Large intestine (tissue), 3 donors: ENCODE measurements around the gene CCDC144A. TPM values are rescaled to one million over a fixed set of nuclear protein-coding genes. Genes with fewer than 3 reads are reported as not detected.
"Not testable (repeated sequence)": the region's sequence is repeated elsewhere in the genome, so short reads cannot be mapped to it uniquely, and the experiment has no call there.

Experiments used
- DNase-seq, 2 donors: peaks; one replicate each; pipeline versions ENCODE4 v3.0.0 to v3.0.0-alpha.2; 2013
- H3K27ac ChIP-seq: one replicate; pipeline ENCODE4 v1.5.1; 2013; ENCODE audit warnings: low read length
- H3K27me3 ChIP-seq: 2 replicates; pipeline ENCODE4 v1.6.1; 2013; ENCODE audit warnings: low read length; ENCODE audit not compliant: control insufficient read depth, insufficient read depth
- H3K36me3 ChIP-seq: 2 replicates; pipeline ENCODE4 v1.6.1; 2013; ENCODE audit warnings: low read length; ENCODE audit not compliant: control insufficient read depth, insufficient read depth
- H3K4me1 ChIP-seq: one replicate; pipeline ENCODE4 v1.6.1; 2013; ENCODE audit warnings: low read length; ENCODE audit not compliant: control insufficient read depth, insufficient read depth
- H3K4me3 ChIP-seq: one replicate; pipeline ENCODE4 v1.5.1; 2013; ENCODE audit warnings: low read length
- H3K9me3 ChIP-seq: one replicate; pipeline ENCODE4 v1.6.1; 2013; ENCODE audit warnings: mild to moderate bottlenecking, low read depth, low read length, moderate library complexity; ENCODE audit not compliant: control insufficient read depth
- WGBS: methylation state at CpG from one replicate; pipeline ENCODE4 v1.1.5; 2013; ENCODE audit warnings: low lambda C conversion rate; ENCODE audit not compliant: insufficient coverage; 5-methylcytosine and 5-hydroxymethylcytosine counted together
- polyA plus RNA-seq: library from polyadenylated mRNA; unstranded; fragments of 120-200 nt; gene quantifications from one replicate; pipeline ENCODE4 v1.2.1, GENCODE V29; 2013

Gene CCDC144A
- polyA plus RNA-seq, 1 donor = 0.34 TPM

- no peak overlapping the region for H3K27ac ChIP-seq
- no peak for DNase-seq
- H3K27me3 ChIP-seq = no peaks in the 10 kb centered on the region
- WGBS = 100% methylated on average over 4 of the region's 23 CpGs
- H3K4me3 ChIP-seq = no peak overlapping the region
- no peaks in the 10 kb centered on the region for H3K9me3 ChIP-seq
- no peaks in the 10 kb centered on the region for H3K4me1 ChIP-seq
- no peaks in the 10 kb centered on the region for H3K36me3 ChIP-seq
Measured at GRCh38 chr17:16818821-16819683, 129.0 kb downstream of the CCDC144A start.

GRCh38 chr17:16820161-16820877 lies 130.3 kb downstream of the CCDC144A start:
- Histone ChIP-seq H3K9me3 (no peaks in the 10 kb centered on the region), H3K27me3 (no peaks in the 10 kb centered on the region), H3K36me3 (no peaks in the 10 kb centered on the region), H3K4me3 (no peak overlapping the region), H3K4me1 (no peaks in the 10 kb centered on the region), H3K27ac (no peak overlapping the region)
- no peak for DNase-seq
- WGBS = no CpG with 5 or more reads among the region's 7 CpGs

- Histone ChIP-seq H3K27ac (no peak overlapping the region), H3K4me1 (no peaks in the 10 kb centered on the region), H3K9me3 (no peaks in the 10 kb centered on the region), H3K27me3 (no peaks in the 10 kb centered on the region), H3K36me3 (no peaks in the 10 kb centered on the region), H3K4me3 (no peak overlapping the region)
- 50% methylated on average over 1 of the region's 7 CpGs for WGBS
- DNase-seq = no peak
Measured at GRCh38 chr17:16820979-16821543, 131.0 kb downstream of the CCDC144A start.

GRCh38 chr17:16822133-16822532 lies 132.1 kb downstream of the CCDC144A start:
- not testable (repeated sequence) for H3K4me3 ChIP-seq, DNase-seq, H3K4me1 ChIP-seq, H3K27me3 ChIP-seq, H3K27ac ChIP-seq, H3K36me3 ChIP-seq, H3K9me3 ChIP-seq
- WGBS = no CpG with 5 or more reads among the region's 17 CpGs

- not testable (repeated sequence) for H3K4me3 ChIP-seq, H3K27me3 ChIP-seq, H3K9me3 ChIP-seq, H3K27ac ChIP-seq, H3K4me1 ChIP-seq, DNase-seq, H3K36me3 ChIP-seq
- WGBS = no CpG with 5 or more reads among the region's 5 CpGs
Measured at GRCh38 chr17:16823768-16824406, 133.8 kb downstream of the CCDC144A start.

Other genes with a start within 250 kb of the CCDC144A start
- gene LRRC75A, start 198.0 kb upstream of the CCDC144A start, polyA plus RNA-seq = 37.2 TPM
- 3.7 TPM for gene ZNF287, start 121.0 kb upstream of the CCDC144A start, polyA plus RNA-seq
- gene ZNF624, start 36.4 kb upstream of the CCDC144A start, polyA plus RNA-seq = 5.3 TPM